Fibroblast of lung (primary cell): ENCODE measurements around the gene IZUMO2. TPM values are rescaled to one million over a fixed set of nuclear protein-coding genes. Genes with fewer than 3 reads are reported as not detected.

Experiments
- DNase-seq, 2 donors: peaks; one replicate each; pipeline versions ENCODE4 v3.0.0 to v3.0.0-alpha.2; 2010; ENCODE audit warnings: low read depth in 2 of 2
- H2AFZ ChIP-seq: 2 replicates; pipeline ENCODE4 v1.5.1; 2012; ENCODE audit warnings: low read length, control low read depth, inconsistent platforms
- H3K27ac ChIP-seq: 2 replicates; pipeline ENCODE4 v1.5.1; 2011; ENCODE audit warnings: low read length, control low read depth; ENCODE audit not compliant: insufficient read depth
- H3K27me3 ChIP-seq: 2 replicates; pipeline ENCODE4 v1.5.1; 2011; ENCODE audit warnings: mild to moderate bottlenecking, low read length; ENCODE audit not compliant: control insufficient read depth, insufficient read depth
- H3K36me3 ChIP-seq: 2 replicates; pipeline ENCODE4 v1.5.1; 2011; ENCODE audit warnings: low read length; ENCODE audit not compliant: control insufficient read depth, insufficient read depth
- H3K4me1 ChIP-seq: 2 replicates; pipeline ENCODE4 v1.5.1; 2011; ENCODE audit warnings: low read length; ENCODE audit not compliant: control insufficient read depth, insufficient read depth; ENCODE audit errors: extremely low read depth
- H3K4me2 ChIP-seq: 2 replicates; pipeline ENCODE4 v1.5.1; 2011; ENCODE audit warnings: low read length, control low read depth; ENCODE audit not compliant: insufficient read depth; ENCODE audit errors: extremely low read depth
- H3K4me3 ChIP-seq, 4 experiments: fragments of 200-600 bp in 1 of 4; sonication (generic) in 1 of 4; replicated peaks in 1 of 4; 2 replicates each; pipeline ENCODE4 v1.5.1; 2011 to 2016; ENCODE audit warnings: low read length in 4 of 4, low read depth in 3 of 4, mild to moderate bottlenecking in 3 of 4, control low read depth in 2 of 4, inconsistent platforms in 1 of 4, mixed read lengths in 1 of 4; ENCODE audit not compliant: insufficient read depth in 1 of 4; ENCODE audit errors: control extremely low read depth in 1 of 4
- H3K79me2 ChIP-seq: 2 replicates; pipeline ENCODE4 v1.5.1; 2012; ENCODE audit warnings: mild to moderate bottlenecking, low read length, inconsistent platforms; ENCODE audit not compliant: control insufficient read depth, insufficient read depth
- H3K9ac ChIP-seq: 2 replicates; pipeline ENCODE4 v1.5.1; 2011; ENCODE audit warnings: mild to moderate bottlenecking, low read length, control low read depth; ENCODE audit not compliant: insufficient read depth
- H3K9me3 ChIP-seq: 2 replicates; pipeline ENCODE4 v1.5.1; 2012; ENCODE audit warnings: low read depth, low read length; ENCODE audit not compliant: control insufficient read depth, insufficient read depth
- H4K20me1 ChIP-seq: 2 replicates; pipeline ENCODE4 v1.5.1; 2011; ENCODE audit warnings: low read length; ENCODE audit not compliant: control insufficient read depth, insufficient read depth; ENCODE audit errors: extremely low read depth
- EZH2 ChIP-seq: IDR thresholded peaks from 2 replicates; pipeline ENCODE4 v1.5.1; 2012; ENCODE audit warnings: low read length, control low read depth, mild to moderate bottlenecking; ENCODE audit errors: missing control alignments
- polyA plus RNA-seq, 2 donors: library from polyadenylated mRNA; depleted of rRNA in 1 of 2; stranded (reverse) in 1 of 2; unstranded in 1 of 2; fragments of >200 nt; gene quantifications; 2 replicates each; pipeline ENCODE4 v1.2.1, GENCODE V29; 2011 to 2012; ENCODE audit warnings: missing spikeins in 1 of 2
- total RNA-seq: library from RNA; depleted of rRNA; stranded (reverse); fragments of >200 nt; gene quantifications from 2 replicates; pipeline ENCODE4 v1.2.1, GENCODE V29; 2014
- TF ChIP-seq, protein P1 (sequence below), 2 donors: IDR thresholded peaks in 1 of 2; conservative IDR thresholded peaks in 1 of 2; 1 replicate in 1 of 2; 2 replicates in 1 of 2; pipeline ENCODE4 v1.5.1; 2011 to 2012; ENCODE audit warnings: low read length in 2 of 2, control low read depth in 1 of 2, inconsistent platforms in 1 of 2, low read depth in 1 of 2, mild to moderate bottlenecking in 1 of 2

Gene IZUMO2
- total and polyA plus RNA-seq, 2 donors (not counting 1 experiment from before 2014, with no cell fraction given) = not detected

DNA sequence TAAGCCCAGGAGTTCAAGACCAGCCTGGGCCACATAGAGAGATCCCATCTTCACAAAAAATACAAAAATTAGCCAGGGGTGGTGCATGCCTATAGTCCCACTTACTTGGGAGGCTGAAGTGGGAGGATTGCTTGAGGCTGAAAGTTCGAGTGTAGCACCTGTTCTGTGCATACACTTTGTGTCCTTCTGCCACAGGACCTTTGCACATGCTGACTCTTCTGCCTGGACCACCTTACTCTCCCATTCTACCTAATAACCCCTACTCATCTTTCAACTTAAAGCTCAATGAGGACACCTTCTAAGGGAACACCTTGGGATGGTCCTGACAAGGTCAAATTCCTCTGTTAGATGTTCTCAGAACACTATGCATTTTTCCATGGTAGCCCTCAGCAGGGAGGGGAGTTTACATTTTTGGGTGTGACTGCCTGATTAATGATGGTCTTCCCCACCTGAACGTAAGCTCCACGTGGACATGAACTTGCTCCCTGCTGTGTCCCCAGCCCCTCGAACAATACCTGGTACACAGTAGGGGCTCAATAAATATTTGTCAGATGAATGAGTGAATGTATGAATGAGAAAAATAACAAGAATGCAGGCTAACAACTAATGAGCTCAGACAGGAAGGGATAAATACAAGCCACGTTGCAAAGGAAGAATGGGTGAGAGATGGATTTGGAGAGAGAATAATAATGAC lies 11.2 kb upstream of the IZUMO2 start:
- no peak overlapping the region for H3K4me2 ChIP-seq
- H3K4me3 ChIP-seq = no peak overlapping the region
- H3K27me3 ChIP-seq = no peaks in the 10 kb centered on the region
- TF ChIP-seq, protein P1, sequence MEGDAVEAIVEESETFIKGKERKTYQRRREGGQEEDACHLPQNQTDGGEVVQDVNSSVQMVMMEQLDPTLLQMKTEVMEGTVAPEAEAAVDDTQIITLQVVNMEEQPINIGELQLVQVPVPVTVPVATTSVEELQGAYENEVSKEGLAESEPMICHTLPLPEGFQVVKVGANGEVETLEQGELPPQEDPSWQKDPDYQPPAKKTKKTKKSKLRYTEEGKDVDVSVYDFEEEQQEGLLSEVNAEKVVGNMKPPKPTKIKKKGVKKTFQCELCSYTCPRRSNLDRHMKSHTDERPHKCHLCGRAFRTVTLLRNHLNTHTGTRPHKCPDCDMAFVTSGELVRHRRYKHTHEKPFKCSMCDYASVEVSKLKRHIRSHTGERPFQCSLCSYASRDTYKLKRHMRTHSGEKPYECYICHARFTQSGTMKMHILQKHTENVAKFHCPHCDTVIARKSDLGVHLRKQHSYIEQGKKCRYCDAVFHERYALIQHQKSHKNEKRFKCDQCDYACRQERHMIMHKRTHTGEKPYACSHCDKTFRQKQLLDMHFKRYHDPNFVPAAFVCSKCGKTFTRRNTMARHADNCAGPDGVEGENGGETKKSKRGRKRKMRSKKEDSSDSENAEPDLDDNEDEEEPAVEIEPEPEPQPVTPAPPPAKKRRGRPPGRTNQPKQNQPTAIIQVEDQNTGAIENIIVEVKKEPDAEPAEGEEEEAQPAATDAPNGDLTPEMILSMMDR (conservative IDR thresholded peaks at IDR 0.05 in 1 of 2, IDR thresholded peaks at IDR 0.05 in 1 of 2; ENCODE audit: low read depth in 1 of 2, low read length in 2 of 2) = no peak
- no peak for TF ChIP-seq EZH2
- H4K20me1 ChIP-seq = no peaks in the 10 kb centered on the region
- H3K4me1 ChIP-seq = no peaks in the 10 kb centered on the region
- no peaks in the 10 kb centered on the region for H3K36me3 ChIP-seq
- no peak for DNase-seq
- H3K9ac ChIP-seq = no peak overlapping the region
- H2AFZ ChIP-seq = no peak overlapping the region
- no peaks in the 10 kb centered on the region for H3K9me3 ChIP-seq
- H3K27ac ChIP-seq = no peak overlapping the region
- no peaks in the 10 kb centered on the region for H3K79me2 ChIP-seq

DNA sequence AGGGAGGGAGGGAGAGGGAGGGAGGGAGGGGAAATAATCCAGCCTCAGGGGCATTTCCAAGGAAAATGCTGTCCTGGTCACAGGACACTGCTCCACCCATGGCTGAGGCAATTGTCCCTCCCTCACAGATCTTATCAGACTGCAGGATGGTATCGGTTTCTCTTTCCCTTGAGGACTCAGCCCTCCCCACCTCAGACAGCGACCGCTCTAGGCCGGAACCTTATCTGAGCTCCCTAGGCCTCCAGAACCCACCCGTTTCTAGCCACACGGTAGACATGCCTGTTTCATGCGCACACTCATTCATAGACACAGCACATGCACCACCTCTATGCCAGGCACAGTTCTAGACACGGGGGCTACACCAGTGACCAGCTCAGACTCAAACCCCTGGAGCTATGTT lies 10.0 kb upstream of the IZUMO2 start:
- no peak for DNase-seq
- Histone ChIP-seq H3K4me3 (no peak overlapping the region), H3K79me2 (no peaks in the 10 kb centered on the region), H3K9ac (no peak overlapping the region), H2AFZ (no peak overlapping the region), H3K36me3 (no peaks in the 10 kb centered on the region), H4K20me1 (no peaks in the 10 kb centered on the region), H3K4me1 (no peaks in the 10 kb centered on the region), H3K27ac (no peak overlapping the region), H3K27me3 (no peaks in the 10 kb centered on the region), H3K9me3 (no peaks in the 10 kb centered on the region), H3K4me2 (no peak overlapping the region)
- no peak for TF ChIP-seq EZH2
- TF ChIP-seq, protein P1 (conservative IDR thresholded peaks at IDR 0.05 in 1 of 2, IDR thresholded peaks at IDR 0.05 in 1 of 2; ENCODE audit: low read depth in 1 of 2, low read length in 2 of 2) = no peak

DNA sequence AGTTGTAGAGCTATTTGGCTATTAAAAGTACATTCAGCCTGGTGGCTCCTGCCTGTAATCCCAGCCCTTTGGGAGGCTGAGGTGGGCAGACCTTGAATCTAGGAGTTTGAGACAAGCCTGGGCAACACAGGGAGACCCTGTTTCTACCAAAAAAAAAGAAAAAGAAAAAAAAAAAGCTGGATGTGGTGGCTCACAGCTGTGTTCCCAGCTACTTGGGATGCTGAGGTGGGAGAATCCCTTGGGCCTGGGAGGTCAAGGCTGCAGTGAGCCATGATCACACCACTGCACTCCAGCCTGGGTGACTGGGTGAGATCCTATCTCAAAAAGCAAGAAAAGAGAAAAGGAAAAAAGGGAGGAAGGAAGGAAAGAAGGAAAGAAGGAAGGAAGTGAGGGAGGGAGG lies 9.6 kb upstream of the IZUMO2 start:
- DNase-seq = no peak

More for the DNA sequence above, 9.6 kb upstream of the IZUMO2 start:
- Histone ChIP-seq H4K20me1 (no peaks in the 10 kb centered on the region), H3K9me3 (no peaks in the 10 kb centered on the region), H3K4me3 (no peak overlapping the region), H3K27me3 (no peaks in the 10 kb centered on the region), H3K4me2 (no peak overlapping the region), H3K79me2 (no peaks in the 10 kb centered on the region), H3K27ac (no peak overlapping the region), H2AFZ (no peak overlapping the region), H3K36me3 (no peaks in the 10 kb centered on the region), H3K9ac (no peak overlapping the region), H3K4me1 (no peaks in the 10 kb centered on the region)
- no peak for TF ChIP-seq EZH2
- TF ChIP-seq, protein P1 (conservative IDR thresholded peaks at IDR 0.05 in 1 of 2, IDR thresholded peaks at IDR 0.05 in 1 of 2; ENCODE audit: low read depth in 1 of 2, low read length in 2 of 2) = no peak
